Tibial nerve (tissue), 4 donors: Measurements from ENCODE around the gene IGF2R.

ENCODE experiments used
- CTCF ChIP-seq, 5 experiments: fragments of 200-600 bp in 3 of 5; fragments of 450-650 bp in 2 of 5; sonication (generic) in 3 of 5; IDR thresholded peaks; one replicate each; pipeline ENCODE4 v1.5.1; 2016 to 2019; ENCODE audit warnings: antibody characterized with exemption in 5 of 5, mild to moderate bottlenecking in 3 of 5, moderate library complexity in 2 of 5
- EP300 ChIP-seq, 2 donors: sonication (generic); formaldehyde crosslinking; IDR thresholded peaks; one replicate each; pipeline ENCODE4 v1.6.1; 2017; ENCODE audit warnings: antibody characterized with exemption in 2 of 2, mild to moderate bottlenecking in 1 of 2
- POLR2A ChIP-seq, 2 donors: fragments of 450-650 bp; IDR thresholded peaks; one replicate each; pipeline ENCODE4 v1.6.1; 2017; ENCODE audit warnings: antibody characterized with exemption in 2 of 2, mild to moderate bottlenecking in 2 of 2, moderate library complexity in 2 of 2

GRCh38 chr6:159934181-159934580 lies 34.7 kb upstream of the IGF2R start:
- TF ChIP-seq CTCF (IDR thresholded peaks at IDR 0.05) (no peak), POLR2A (IDR thresholded peaks at IDR 0.05) (no peak), EP300 (IDR thresholded peaks at IDR 0.05) (no peak)
